ENCODE results near the gene CXCR5.

CXCR5 gene

GRCh38 chr11:118857385-118857784 lies 26.3 kb upstream of the CXCR5 start:
- H3K27me3 Mint-ChIP-seq = no peaks in the 10 kb centered on the region
- no peaks in the 10 kb centered on the region for H3K9me3 Mint-ChIP-seq
- ATAC-seq (no peak), DNase-seq (no peak)
- no peak overlapping the region for H3K4me3 Mint-ChIP-seq
- peaks cover 18% of the 10 kb centered on the region for H3K4me1 Mint-ChIP-seq
- no peak overlapping the region for H3K27ac Mint-ChIP-seq

- no peaks in the 10 kb centered on the region for H3K27me3 Mint-ChIP-seq
Observed at GRCh38 chr11:118859973-118860372, 23.7 kb upstream of the CXCR5 start.

GRCh38 chr11:118868659-118869058 lies 15.0 kb upstream of the CXCR5 start:
- ATAC-seq (no peak), DNase-seq (no peak)
- Mint-ChIP-seq H3K4me3 (peak overlapping the region; percentile 13 to 53), H3K4me1 (peaks cover 40% of the 10 kb centered on the region), H3K27me3 (no peaks in the 10 kb centered on the region), H3K9me3 (no peaks in the 10 kb centered on the region), H3K27ac (no peak overlapping the region)

More at GRCh38 chr11:118859973-118860372, 23.7 kb upstream of the CXCR5 start:
- no peaks in the 10 kb centered on the region for H3K9me3 Mint-ChIP-seq
- peaks cover 16% of the 10 kb centered on the region for H3K4me1 Mint-ChIP-seq
- DNase-seq (no peak), ATAC-seq (no peak)
- no peak overlapping the region for H3K4me3 Mint-ChIP-seq
- H3K27ac Mint-ChIP-seq = peak overlapping the region in 1 of 2 donors; percentile 33

GRCh38 chr11:118870396-118871343 lies 13.0 kb upstream of the CXCR5 start:
- H3K4me3 Mint-ChIP-seq = peak overlapping the region; percentile 86 to 90
- peaks cover 59% of the 10 kb centered on the region for H3K4me1 Mint-ChIP-seq
- peak overlapping the region; percentile 88 to 99 for H3K27ac Mint-ChIP-seq
- H3K9me3 Mint-ChIP-seq = no peaks in the 10 kb centered on the region
- DNase-seq = no peak
- H3K27me3 Mint-ChIP-seq = no peaks in the 10 kb centered on the region
- peak; percentile 75 for ATAC-seq

GRCh38 chr11:118872403-118872821 lies 11.3 kb upstream of the CXCR5 start:
- Mint-ChIP-seq H3K27me3 (no peaks in the 10 kb centered on the region), H3K27ac (peak overlapping the region; percentile 3 to 4), H3K9me3 (no peaks in the 10 kb centered on the region), H3K4me1 (peaks cover 77% of the 10 kb centered on the region), H3K4me3 (peak overlapping the region; percentile 25 to 50)
- DNase-seq = peak; percentile 38 to 71
- peak; percentile 3 for ATAC-seq

- Mint-ChIP-seq H3K4me1 (peaks cover 86% of the 10 kb centered on the region), H3K9me3 (no peaks in the 10 kb centered on the region), H3K27ac (peak overlapping the region in 1 of 2 donors; percentile 90), H3K27me3 (no peaks in the 10 kb centered on the region), H3K4me3 (no peak overlapping the region)
- ATAC-seq (no peak), DNase-seq (no peak)
Observed at GRCh38 chr11:118873804-118874203, 9.9 kb upstream of the CXCR5 start.

- Mint-ChIP-seq H3K4me3 (peak overlapping the region; percentile 72 to 85), H3K27ac (peak overlapping the region; percentile 90 to 96), H3K27me3 (no peaks in the 10 kb centered on the region), H3K9me3 (no peaks in the 10 kb centered on the region), H3K4me1 (peaks cover 92% of the 10 kb centered on the region)
- peak; percentile 17 for ATAC-seq
- DNase-seq = no peak
Observed at GRCh38 chr11:118876286-118876685, 7.4 kb upstream of the CXCR5 start.

- H3K4me3 Mint-ChIP-seq = peak overlapping the region; percentile 72 to 85
- H3K9me3 Mint-ChIP-seq = no peaks in the 10 kb centered on the region
- H3K27me3 Mint-ChIP-seq = no peaks in the 10 kb centered on the region
- H3K27ac Mint-ChIP-seq = peak overlapping the region; percentile 90 to 96
- peaks cover 96% of the 10 kb centered on the region for H3K4me1 Mint-ChIP-seq
- ATAC-seq (no peak), DNase-seq (no peak)
Observed at GRCh38 chr11:118877487-118878162, 6.1 kb upstream of the CXCR5 start.

GRCh38 chr11:118878163-118878563 lies 5.5 kb upstream of the CXCR5 start:
- peaks cover 97% of the 10 kb centered on the region for H3K4me1 Mint-ChIP-seq
- no peak for DNase-seq
- H3K27me3 Mint-ChIP-seq = no peaks in the 10 kb centered on the region
- ATAC-seq = peak; percentile 27
- H3K27ac Mint-ChIP-seq = peak overlapping the region; percentile 30 to 96
- H3K9me3 Mint-ChIP-seq = no peaks in the 10 kb centered on the region
- H3K4me3 Mint-ChIP-seq = peak overlapping the region in 1 of 2 donors; percentile 17

GRCh38 chr11:118881228-118881627 lies 2.5 kb upstream of the CXCR5 start:
- no peaks in the 10 kb centered on the region for H3K27me3 Mint-ChIP-seq
- ATAC-seq (no peak), DNase-seq (no peak)
- no peaks in the 10 kb centered on the region for H3K9me3 Mint-ChIP-seq
- peak overlapping the region in 1 of 2 donors; percentile 52 for H3K27ac Mint-ChIP-seq
- H3K4me1 Mint-ChIP-seq = peaks cover 96% of the 10 kb centered on the region
- peak overlapping the region; percentile 18 to 50 for H3K4me3 Mint-ChIP-seq

- peak; percentile 14 for ATAC-seq
- peak overlapping the region; percentile 8 to 89 for H3K27ac Mint-ChIP-seq
- no peaks in the 10 kb centered on the region for H3K27me3 Mint-ChIP-seq
- no peak for DNase-seq
- peaks cover 93% of the 10 kb centered on the region for H3K4me1 Mint-ChIP-seq
- peak overlapping the region; percentile 4 to 77 for H3K4me3 Mint-ChIP-seq
- no peaks in the 10 kb centered on the region for H3K9me3 Mint-ChIP-seq
Observed at GRCh38 chr11:118882491-118882890, 1.2 kb upstream of the CXCR5 start.

- peaks cover 93% of the 10 kb centered on the region for H3K4me1 Mint-ChIP-seq
- no peak for DNase-seq
- peak overlapping the region; percentile 53 to 77 for H3K4me3 Mint-ChIP-seq
- ATAC-seq = no peak
- H3K9me3 Mint-ChIP-seq = no peaks in the 10 kb centered on the region
- peak overlapping the region; percentile 14 to 89 for H3K27ac Mint-ChIP-seq
- H3K27me3 Mint-ChIP-seq = no peaks in the 10 kb centered on the region
Observed at GRCh38 chr11:118883004-118883367, 706 bp upstream of the CXCR5 start.

- DNase-seq (no peak), ATAC-seq (no peak)
- Mint-ChIP-seq H3K4me3 (peak overlapping the region; percentile 10 to 77), H3K4me1 (peaks cover 90% of the 10 kb centered on the region), H3K9me3 (no peaks in the 10 kb centered on the region), H3K27ac (no peak overlapping the region), H3K27me3 (no peaks in the 10 kb centered on the region)
Observed at GRCh38 chr11:118884875-118885274, 1.2 kb downstream of the CXCR5 start.

GRCh38 chr11:118885319-118885718 lies 1.6 kb downstream of the CXCR5 start:
- no peak for DNase-seq
- H3K4me3 Mint-ChIP-seq = peak overlapping the region in 1 of 2 donors; percentile 52
- no peaks in the 10 kb centered on the region for H3K27me3 Mint-ChIP-seq
- no peaks in the 10 kb centered on the region for H3K9me3 Mint-ChIP-seq
- H3K4me1 Mint-ChIP-seq = peaks cover 90% of the 10 kb centered on the region
- peak overlapping the region in 1 of 2 donors; percentile 48 for H3K27ac Mint-ChIP-seq
- ATAC-seq = no peak

GRCh38 chr11:118885831-118886565 lies 2.3 kb downstream of the CXCR5 start:
- no peaks in the 10 kb centered on the region for H3K9me3 Mint-ChIP-seq
- peak overlapping the region; percentile 48 to 61 for H3K27ac Mint-ChIP-seq
- no peak for DNase-seq
- ATAC-seq = no peak
- peaks cover 90% of the 10 kb centered on the region for H3K4me1 Mint-ChIP-seq
- H3K27me3 Mint-ChIP-seq = no peaks in the 10 kb centered on the region
- H3K4me3 Mint-ChIP-seq = peak overlapping the region in 1 of 2 donors; percentile 52

All from stimulated activated naive CD8-positive, alpha-beta T cell treated with anti-CD3 and anti-CD28 coated beads, Interleukin-15, amount 100 ng/mL, for 72 hours (primary cell).